Retinal pigment epithelial cell (primary cell): ENCODE results near the gene POLR1A.

ENCODE experiments used
- DNase-seq: peaks from one replicate; pipeline ENCODE4 v3.0.0-alpha.2; 2010; ENCODE audit warnings: low read depth
- H3K4me3 ChIP-seq: 2 replicates; pipeline ENCODE4 v1.5.1; 2011; ENCODE audit warnings: mild to moderate bottlenecking, low read length, control low read depth, moderate library complexity
- TF ChIP-seq, protein P1 (sequence below): conservative IDR thresholded peaks from 2 replicates; pipeline ENCODE4 v1.5.1; 2011; ENCODE audit warnings: low read depth, low read length, control low read depth, inconsistent platforms

The POLR1A gene

DNA sequence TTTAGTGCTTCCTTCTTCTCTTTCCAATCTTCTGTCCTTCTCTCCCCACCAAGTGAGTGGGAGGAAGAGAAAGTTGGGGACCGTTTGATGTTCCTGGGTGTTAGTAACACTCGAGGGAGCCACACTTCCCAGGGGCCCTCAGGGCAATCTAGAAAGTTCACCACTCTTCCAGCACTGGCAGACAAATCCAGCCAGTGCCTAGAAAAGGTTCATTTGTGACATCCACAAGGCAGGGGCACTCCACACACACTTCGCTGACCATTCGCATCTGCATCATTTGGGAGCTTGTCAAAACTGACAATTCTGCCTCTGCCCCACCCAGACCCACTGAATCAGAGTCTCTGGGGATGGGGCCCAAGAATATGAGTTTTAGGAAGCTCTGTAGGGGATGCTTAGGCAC lies 130.1 kb downstream of the POLR1A start:
- DNase-seq: no peak
- TF ChIP-seq, protein P1, sequence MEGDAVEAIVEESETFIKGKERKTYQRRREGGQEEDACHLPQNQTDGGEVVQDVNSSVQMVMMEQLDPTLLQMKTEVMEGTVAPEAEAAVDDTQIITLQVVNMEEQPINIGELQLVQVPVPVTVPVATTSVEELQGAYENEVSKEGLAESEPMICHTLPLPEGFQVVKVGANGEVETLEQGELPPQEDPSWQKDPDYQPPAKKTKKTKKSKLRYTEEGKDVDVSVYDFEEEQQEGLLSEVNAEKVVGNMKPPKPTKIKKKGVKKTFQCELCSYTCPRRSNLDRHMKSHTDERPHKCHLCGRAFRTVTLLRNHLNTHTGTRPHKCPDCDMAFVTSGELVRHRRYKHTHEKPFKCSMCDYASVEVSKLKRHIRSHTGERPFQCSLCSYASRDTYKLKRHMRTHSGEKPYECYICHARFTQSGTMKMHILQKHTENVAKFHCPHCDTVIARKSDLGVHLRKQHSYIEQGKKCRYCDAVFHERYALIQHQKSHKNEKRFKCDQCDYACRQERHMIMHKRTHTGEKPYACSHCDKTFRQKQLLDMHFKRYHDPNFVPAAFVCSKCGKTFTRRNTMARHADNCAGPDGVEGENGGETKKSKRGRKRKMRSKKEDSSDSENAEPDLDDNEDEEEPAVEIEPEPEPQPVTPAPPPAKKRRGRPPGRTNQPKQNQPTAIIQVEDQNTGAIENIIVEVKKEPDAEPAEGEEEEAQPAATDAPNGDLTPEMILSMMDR: no peak
- no peak overlapping the region for H3K4me3 ChIP-seq

DNA sequence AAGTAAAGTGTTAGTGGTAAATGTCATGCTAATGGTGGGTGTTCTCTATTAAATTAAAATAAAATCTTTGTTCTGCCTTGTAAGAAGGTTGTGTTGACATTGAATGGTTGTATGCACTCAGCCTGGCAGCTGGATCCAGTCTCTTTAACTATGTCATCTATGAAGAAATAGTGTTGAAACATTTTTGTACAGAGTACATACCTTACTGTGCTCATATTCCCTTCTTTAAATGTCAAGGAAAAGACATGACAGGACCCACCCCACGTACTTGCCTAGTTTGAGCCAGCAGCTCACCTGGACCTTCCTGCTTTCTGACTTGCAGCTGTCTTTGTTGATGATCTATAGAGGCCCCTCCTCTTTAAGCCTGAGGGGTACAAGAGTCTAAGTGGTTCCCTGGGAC lies 131.3 kb downstream of the POLR1A start:
- H3K4me3 ChIP-seq: no peak overlapping the region
- TF ChIP-seq, protein P1: no peak
- no peak for DNase-seq

DNA sequence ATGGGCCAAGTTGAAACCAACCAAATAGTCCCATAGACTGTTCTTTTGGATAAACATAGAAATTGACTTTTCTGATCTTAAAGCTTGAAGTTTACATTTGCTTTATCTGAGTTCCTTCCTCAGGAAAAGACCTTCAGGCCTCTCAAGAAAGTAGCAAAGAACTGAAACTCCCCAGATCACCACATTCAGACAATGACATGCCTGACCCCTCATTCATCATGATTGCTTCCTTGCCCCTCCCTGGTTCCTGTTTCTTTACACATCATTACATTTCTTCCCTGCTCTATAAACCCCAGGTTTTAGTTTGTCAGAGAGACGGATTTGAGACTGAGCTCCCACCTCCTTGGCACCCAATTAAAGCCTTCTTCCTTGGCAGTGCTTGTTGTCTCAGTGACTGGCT lies 133.3 kb downstream of the POLR1A start:
- DNase-seq: no peak
- TF ChIP-seq, protein P1: no peak
- no peak overlapping the region for H3K4me3 ChIP-seq

DNA sequence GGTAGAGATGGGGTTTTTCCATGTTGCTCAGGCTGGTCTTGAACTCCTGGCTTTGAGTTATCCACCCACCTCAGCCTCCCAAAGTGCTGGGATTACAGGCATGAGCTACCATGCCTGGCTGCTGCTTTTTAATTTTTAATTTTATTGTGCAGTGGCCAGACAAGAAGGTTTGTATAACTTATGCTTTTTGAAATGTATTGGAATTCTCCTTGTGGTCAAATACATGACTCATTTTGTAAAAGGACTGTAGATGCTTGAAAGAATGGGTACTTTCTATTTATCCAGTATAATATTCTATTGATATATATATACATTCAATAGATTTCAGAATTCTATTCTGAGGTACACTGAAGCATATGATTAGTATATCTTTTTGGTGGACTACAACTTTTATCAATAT lies 134.3 kb downstream of the POLR1A start:
- TF ChIP-seq, protein P1: no peak
- DNase-seq: no peak
- H3K4me3 ChIP-seq: no peak overlapping the region
